Measurements from ENCODE around the gene ADK.

ADK gene

DNA sequence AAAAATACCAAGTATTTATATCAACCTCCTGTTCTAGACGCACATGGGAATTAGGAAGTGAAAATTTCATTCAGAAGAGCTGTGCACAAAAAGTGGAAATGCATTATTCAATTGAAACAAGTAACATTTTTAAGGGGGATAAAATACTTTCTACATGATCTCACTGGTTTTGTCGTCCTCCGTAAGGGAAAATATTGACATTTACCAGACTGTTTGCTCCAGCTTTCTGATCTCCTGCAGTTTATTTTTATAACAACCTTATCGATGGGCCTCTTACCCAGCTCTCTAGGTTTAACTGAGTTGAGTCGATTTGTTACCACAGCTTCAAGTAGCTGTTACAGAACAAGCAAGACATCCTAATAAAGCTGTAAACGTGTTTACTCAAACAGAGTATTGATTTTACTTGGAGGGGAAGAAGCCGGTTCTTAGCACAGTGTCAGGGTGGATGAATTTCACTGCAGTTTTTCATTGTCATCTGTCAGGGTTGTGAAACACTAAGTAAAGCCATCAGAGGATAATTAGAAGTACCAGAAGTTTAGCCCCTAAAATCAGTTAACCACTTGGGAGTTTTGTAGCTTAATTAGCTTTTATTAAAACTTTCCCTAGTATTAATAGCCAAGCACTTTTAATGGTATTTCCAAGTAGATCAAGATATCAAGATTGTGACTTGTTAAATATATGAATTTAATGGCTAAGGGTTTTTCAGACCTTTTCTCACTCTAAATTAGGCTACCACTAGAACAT is 532.8 kb downstream of the ADK start:
- peak; percentile 14 for DNase-seq

DNA sequence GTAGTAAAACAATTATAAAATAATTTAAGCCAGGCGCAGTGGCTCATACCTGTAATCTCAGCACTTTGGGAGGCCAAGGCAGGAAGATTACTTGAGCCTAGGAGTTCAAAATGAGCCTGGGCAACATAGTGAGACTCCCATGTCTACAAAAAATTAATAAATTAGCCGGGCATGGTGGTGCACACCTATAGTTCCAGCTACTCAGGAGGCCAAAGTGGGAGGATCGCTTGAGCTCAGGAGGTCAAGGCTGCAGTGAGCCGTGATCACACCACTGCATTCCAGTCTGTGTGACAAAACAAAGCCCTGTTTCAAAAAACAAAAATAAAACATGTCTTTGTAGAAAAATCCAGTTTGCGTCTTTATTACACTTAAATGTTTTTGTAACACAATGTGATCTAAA is 533.4 kb downstream of the ADK start:
- DNase-seq: no peak

DNA sequence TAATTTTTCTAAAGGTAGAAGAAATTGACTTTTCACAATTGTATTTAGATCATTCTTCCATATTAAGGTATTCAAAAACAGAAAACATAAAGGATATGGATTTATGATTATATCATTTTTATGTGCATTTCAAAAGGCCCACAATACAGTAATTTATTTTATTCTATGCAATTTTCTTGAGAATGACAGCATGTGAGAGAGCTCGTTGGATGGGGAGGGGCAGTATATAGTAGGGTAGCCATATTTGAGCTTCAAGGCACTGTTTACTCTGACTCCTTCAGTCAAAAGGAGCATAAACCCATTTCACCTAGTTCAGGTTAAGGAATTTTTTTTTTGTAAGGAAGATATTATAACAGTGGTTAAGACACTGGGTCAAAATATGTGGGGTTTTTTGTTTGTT is 534.5 kb downstream of the ADK start:
- no peak for DNase-seq

DNA sequence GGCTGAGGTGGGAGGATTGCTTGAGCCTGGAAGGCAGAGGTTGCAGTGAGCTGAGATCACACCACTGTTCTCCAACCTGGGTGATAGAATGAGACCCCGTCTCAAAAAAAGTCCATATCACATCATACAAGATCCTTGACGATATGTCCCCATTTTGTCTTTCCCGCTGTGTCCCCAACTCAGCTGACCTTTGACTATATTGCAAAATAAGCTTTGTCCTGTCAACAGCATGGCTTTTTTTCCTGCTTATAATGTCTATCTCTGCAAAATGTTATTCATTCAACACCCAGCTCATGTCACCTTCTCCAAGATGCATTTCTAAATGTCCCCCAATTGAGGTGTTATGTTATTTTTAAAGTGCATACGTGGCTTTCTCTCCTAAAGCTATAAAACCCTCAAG is 539.4 kb downstream of the ADK start:
- DNase-seq: no peak

DNA sequence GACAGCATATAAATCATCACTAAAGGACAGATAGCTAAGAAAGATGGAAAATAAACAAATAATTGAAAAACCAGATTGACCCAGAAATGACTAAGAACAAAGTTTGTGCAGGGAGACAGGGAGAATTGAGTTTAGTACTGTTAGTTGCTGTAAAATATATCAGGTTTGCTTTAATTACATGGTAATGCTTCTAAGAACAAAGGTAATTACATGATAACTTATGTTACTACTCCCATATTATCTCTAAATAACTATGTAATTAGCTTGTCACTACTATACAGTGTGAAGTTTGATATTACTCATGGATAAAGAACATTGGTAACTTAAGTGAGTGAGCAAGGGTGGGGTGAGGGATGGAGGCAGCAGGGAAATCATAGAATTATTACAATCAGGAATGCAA is 540.1 kb downstream of the ADK start:
- DNase-seq: no peak

DNA sequence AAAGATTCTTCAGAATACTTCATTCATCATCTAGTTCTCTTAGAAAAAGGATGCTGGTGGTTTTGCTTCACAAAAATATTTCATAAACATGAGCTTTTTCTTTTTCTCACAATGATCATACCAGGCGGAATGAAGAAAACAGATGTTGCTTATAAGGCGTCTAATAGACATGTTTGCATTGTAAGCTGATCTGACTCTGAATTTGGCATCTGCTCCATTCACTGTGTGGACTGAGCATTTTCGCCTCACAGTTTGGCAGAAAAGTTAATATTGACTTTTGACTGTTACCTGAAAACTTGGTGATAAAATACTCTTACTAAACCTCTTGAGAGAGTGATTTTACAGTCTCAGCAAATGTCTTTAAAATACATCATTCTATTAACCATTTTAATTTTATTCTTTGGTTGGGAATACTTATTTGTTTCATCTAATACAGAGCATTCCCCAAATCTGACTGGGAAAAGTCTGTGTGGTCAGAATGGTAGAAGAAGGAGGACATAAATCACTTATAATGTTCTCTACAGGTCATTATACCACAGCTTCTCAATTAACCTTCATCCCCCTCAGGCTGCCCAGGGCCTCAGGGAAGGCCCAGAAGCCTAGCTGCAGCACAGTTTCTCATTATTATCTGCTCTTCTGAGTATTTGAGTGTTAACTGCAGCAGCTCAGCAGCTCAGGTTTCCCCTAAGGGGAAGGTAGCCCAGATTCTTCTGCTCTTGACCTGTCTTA is 553.8 kb downstream of the ADK start:
- peak; percentile 34 for DNase-seq

DNA sequence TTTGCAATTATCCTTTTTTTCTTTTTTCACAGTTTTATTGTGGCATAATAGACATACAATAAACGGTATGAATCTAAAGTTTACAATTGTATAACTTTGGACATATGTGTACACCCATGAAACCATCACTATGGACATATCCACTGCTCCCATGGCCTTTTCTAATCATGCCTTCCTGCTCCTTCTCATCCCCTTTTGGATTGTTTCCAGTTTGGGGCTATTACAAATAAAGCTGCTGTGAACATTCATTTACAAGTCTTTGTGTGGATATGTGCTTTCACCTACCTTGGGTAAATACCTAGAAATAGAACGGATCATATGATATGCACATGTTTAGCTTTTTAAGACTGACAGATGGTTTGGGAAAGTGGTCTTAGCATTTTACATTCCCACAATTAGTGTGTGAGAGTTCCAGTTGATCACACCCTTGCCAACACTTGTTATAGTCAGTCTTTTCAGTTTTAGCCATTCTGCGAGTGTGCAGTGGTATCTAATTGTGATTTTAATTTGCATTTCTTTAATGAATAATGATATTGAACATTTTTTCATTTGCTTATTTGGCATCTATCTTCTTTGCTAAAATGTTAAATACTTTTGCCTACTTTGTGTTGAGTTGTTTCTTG is 554.4 kb downstream of the ADK start:
- DNase-seq: peak; percentile 77

DNA sequence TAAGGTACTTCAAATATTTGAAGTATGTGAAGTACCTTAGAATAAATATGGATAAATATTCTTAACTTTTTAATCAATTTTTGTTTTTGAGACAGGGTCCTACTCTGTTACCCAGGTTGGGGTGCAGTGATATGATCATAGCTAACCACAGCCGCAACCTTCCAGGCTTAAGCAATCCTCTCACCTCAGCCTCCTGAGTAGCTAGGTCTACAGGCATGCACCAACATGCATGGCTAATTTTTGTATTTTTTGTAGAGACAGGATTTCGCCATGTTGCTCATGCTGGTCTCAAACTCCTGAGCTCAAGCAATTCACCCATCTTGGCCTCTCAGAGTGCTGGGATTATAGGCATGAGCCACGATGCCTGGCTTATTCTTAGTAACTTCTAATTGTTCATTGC is 555.9 kb downstream of the ADK start:
- DNase-seq: no peak

DNA sequence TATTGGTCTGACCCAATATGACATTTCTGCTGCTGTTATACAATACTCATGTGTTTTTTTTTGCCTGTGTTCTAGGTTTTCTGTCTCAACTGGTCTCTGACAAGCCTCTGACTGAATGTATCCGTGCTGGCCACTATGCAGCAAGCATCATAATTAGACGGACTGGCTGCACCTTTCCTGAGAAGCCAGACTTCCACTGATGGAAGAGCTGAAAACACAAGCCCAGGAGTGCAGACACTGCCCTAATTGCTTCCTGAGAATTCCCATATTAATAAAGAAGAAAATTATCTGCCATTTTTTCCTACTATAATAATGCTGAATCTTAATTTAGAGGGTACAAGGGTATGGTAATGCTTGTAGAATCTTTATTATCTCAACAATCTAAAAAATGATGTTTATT is 557.2 kb downstream of the ADK start:
- DNase-seq: no peak

DNA sequence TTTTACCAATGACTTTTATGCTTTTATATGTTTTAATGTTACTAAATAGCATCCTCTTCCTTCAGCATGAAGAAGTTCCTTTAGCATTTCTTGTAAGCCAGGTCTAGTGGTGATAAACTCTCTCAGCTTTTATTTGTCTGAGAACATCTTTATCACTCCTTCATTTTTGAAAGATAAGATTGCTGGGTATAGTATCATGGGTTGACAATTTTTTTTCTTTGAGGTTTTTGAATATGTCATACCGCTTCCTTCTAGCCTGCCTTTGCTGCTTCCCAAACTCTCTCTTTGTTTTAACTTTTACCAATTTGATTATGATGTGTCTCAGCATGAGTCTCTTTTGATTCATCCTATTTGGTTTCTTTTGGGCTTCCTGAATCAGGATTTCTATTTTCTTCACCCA is 567.2 kb downstream of the ADK start:
- DNase-seq: no peak

DNA sequence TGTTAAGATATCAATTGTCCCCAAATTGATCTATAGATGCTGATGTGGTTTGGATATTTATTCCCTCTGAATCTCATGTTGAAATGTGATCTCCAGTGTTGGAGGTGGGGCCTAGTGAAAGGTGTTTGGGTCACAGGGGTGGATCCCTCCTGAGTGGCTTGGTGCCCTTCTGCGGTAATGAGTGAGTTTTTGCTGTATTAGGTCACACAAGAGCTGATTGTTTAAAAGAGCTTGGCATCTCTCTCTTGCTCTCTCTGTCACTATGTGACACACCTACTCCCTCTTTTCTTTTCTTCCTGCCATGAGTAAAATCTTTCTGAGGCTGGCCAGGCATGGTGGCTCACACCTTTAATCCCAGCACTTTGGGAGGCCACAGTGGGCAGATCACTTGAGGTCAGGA is 577.2 kb downstream of the ADK start:
- DNase-seq: no peak

DNA sequence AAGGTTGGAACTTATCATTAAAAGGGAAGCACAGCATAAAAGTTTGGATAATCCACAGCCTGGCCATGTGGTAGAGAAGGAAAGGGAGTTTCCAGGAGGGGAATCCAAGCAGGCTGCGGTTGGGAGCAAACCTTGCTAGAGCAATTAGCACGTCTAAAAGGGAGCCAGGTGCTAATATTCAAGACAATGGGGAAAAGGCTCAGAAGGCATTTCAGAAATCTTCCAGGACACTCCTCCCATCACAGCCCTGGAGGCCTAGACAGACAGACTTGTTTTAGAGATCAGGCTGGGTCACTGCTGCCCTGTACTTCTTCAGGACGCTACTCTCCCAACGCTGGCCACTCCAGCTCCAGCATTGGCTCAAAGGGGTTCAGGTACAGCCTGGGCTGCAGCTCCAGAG is 579.2 kb downstream of the ADK start:
- DNase-seq: no peak

DNA sequence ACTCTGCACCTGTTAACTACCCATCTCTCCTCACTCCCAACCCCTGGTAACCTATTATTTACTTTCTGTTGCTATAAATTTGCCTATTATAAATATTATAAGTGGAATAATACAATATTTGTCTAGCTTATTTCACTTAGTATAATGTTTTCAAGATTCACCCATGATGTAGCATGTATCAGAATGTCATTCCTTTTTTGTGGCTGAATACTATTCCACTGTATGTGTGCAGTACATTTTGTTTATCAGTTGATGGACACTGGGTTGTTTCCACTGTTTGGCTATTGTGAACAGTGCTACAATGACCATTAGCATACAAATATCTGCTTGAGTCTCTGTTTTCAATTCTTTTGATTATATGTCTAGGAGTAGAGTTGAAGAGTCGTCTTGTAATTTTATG is 582.6 kb downstream of the ADK start:
- no peak for DNase-seq

DNA sequence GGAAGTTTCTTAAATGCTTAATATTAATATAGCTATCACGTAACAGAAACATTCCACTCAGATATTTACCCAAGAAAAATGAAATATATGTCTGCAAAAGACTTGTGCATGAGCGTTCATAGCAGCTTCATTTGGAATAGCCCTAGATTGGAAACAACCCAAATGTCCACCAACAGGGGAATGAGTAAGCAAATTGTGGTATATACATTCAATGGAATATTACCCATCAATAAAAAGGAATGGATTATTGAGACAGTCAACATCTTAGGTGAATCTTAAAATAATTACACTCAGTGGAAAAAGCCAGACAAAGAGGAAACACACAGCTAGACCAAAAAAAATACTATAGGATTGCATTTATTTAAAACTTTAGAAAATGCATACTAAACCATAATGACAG is 585.0 kb downstream of the ADK start:
- DNase-seq: no peak

DNA sequence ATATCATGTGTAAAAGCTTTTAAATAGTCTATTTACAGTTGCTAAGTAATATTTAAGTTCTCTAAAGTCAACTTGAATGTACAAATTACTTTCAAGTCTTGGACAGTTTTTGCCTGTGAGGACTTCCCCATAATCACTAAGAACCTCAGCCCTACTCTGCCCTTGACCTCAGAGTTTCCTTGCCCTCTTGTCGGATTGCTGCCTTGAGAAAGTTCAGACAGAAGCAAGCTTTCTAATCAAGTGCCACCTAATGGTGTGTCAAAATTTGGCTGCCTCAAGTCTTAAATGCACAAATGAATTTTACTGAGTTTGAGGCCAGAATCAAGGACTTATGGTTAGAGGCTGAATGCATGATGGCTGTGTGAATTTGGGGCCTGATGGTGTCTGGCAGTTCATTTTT is 587.0 kb downstream of the ADK start:
- DNase-seq: no peak

DNA sequence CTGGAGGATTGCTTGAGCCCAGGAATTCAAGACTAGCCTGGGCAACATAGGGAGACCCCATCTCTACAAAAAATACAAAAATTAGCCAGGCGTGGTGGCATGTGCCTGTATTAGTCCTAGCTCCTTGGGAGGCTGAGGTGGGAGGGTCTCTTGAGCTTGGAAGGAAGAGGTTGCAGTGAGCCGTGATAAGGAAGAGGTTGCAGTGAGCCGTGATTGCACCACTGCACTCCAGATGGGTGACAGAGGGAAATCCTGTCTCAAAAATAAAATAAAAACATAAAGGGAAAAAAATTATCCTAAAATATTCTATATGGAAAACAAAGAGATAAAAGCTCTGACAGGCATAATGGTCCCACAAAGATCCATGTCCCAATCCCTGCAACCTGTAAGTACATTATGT is 587.5 kb downstream of the ADK start:
- DNase-seq: no peak

DNA sequence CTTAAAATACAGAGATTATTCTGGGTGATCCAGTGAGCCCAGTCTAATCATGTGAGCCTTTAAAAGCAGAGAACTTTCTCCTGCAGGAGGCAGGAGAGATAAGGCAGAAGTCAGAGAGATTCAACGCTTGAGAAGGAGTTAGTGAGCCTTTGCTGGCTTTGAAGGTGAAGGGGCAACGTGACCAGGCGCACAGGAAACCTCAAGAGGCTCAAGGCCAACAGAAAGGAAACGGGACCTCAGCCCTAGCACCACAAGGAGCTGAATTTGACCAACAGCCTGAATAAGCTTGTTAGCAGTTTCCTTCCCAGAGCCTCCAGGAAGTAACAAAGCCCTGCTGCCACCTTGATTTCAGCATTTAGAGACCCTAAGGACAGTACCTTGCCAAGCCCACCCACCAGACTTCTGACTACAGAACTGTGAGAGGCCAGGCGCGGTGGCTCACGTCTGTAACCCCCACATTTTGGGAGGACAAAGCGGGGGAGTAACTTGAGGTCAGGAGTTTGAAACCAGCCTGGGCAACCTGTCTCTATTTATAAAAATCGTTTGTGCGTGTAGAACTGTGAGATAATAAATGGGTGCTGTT is 588.1 kb downstream of the ADK start:
- no peak for DNase-seq

DNA sequence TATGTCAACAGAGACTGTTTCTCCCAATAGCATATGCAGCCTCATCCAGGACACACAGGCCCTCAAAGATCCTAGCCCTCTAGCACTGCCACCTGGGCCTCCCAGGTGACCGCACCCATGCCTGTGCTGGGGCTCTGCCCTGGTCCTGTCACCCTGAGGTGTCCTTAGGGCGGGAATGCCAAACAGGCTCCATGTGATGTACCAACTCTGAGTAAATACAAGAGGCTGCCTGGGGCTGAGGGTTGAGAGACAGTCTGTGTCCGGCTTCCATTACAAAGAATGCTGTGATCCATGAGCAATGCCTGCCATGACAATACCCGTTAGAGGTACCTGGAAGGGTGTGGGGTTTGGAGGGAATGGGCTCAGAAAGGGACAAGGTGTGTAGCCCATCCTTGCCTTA is 592.4 kb downstream of the ADK start:
- no peak for DNase-seq

DNA sequence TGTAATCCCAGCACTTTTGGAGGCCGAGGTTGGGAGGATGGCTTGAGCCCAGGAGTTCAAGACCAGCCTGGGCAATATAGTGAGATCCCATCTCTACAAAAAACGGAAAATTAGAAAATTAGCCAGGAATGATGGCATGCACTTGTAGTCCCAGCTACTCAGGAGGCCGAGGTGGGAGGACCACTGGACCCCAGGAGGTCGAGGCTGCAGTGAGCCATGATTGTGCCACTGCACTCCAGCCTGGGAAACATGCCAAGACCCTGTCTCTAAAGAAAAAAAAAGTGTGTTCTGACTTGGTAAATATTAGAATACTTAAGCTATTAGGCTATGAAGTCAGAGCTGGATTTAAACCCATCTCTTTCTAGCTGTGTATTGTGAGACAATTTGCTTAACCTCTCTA is 594.4 kb downstream of the ADK start:
- no peak for DNase-seq

DNA sequence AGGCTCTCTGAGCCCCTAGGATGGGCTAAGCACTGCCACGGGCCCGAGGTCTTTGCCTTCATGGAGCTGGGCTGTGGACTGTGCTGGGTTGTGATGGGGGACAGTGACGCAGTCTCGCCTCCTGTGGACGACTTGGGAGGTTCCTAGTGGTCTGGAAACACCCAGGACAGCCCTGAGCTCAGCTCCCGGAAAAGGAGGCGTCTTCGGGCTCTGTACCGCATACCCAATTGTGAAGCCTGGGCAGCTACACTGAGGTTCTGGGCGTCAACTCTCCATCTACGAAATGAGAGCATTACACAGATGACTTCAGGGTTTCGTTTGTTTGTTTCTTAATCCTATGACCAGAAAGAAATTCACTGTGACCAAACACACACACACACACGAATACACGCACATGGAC is 595.8 kb downstream of the ADK start:
- DNase-seq: no peak

DNA sequence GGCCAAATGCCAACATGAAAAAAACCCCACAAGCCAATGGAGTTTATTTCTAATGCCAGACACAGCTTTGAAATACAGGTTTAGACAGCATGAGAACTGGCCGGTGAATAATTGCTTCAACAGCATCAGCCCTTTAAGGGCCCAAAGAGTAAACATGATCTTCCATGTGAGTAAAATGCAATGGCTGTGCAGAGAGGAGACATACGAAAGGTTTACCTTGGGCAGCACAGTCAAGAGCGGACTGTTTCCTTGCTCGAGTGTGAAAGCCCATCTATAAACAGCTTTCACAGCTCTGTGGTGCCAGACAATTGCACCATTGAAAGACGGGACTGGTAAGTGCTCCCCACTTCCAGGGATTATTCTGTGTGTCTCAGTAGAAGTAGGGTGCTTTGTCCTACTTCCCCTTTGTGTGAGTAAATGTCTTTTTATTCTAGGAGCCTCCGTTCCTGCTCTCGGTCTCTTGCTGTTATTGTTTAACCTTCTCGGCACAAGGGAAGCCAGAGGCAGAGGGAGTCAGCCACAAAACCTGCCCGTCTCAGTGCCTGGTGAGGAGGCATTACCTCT is 597.5 kb downstream of the ADK start:
- no peak for DNase-seq

DNA sequence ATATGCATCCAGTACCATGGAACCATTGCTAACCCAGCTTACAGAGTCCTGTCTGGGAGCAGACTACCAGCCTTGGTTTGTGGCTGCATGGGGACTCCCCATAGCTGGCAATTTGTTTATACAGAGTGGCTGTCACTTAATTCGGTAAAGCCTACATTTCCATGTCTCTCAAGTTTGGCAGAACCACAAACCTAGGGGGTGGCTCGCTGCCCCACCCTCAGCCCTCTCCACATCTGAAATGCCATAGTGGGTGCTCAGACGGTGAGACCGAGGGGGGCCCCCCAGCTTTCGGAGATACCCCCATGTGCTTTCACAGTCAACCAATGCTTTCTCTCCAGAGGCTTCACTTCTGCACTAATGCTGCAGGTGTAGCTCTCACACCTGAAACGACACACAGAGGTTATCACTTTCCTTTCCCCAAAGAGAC is 599.8 kb downstream of the ADK start:
- no peak for DNase-seq

DNA sequence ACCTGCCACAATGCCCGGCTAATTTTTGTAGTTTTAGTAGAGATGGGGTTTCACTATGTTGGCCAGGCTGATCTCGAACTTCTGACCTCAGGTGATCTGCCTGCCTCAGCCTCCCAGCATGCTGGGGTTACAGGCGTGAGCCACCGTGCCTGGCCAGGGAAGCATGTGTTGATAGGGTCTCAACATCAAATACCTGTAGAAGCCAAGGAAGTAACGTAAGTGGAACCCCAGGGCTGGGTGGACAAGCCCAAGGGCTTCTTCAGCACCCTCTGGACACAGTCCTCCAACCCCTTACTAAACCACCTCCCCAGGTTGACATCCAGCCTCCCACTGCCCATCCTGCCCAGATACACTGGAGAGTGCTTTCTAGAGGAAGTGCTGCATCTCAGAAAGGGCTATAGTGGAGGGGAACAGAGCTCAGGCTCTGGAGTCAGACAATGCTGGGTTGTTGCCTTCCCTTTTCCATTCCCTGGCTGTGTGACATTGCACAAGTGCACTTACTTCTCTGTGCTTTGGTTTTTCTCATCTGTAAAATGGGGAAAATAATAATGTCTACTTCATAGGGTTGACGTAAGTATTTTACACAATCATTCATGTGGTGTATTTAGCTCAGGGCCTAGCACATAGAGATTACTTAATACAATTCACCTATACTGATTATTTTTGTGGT is 601.5 kb downstream of the ADK start:
- no peak for DNase-seq
